C4-2B (cell line): Measurements from ENCODE around the gene SNED1.
A peak's percentile ranks its signal among the peaks of the same experiment; 100 is the strongest.

ENCODE experiments used
- H3K27ac ChIP-seq: fragments of 450-650 bp; 2 replicates; pipeline ENCODE4 v1.5.1; 2017
- CTCF ChIP-seq: fragments of 450-650 bp; conservative IDR thresholded peaks from 2 replicates; pipeline ENCODE4 v1.5.1; 2017; ENCODE audit warnings: mild to moderate bottlenecking
- ZFX ChIP-seq: fragments of 450-650 bp; IDR thresholded peaks from 2 replicates; pipeline ENCODE4 v1.6.1; 2017

SNED1 gene

DNA sequence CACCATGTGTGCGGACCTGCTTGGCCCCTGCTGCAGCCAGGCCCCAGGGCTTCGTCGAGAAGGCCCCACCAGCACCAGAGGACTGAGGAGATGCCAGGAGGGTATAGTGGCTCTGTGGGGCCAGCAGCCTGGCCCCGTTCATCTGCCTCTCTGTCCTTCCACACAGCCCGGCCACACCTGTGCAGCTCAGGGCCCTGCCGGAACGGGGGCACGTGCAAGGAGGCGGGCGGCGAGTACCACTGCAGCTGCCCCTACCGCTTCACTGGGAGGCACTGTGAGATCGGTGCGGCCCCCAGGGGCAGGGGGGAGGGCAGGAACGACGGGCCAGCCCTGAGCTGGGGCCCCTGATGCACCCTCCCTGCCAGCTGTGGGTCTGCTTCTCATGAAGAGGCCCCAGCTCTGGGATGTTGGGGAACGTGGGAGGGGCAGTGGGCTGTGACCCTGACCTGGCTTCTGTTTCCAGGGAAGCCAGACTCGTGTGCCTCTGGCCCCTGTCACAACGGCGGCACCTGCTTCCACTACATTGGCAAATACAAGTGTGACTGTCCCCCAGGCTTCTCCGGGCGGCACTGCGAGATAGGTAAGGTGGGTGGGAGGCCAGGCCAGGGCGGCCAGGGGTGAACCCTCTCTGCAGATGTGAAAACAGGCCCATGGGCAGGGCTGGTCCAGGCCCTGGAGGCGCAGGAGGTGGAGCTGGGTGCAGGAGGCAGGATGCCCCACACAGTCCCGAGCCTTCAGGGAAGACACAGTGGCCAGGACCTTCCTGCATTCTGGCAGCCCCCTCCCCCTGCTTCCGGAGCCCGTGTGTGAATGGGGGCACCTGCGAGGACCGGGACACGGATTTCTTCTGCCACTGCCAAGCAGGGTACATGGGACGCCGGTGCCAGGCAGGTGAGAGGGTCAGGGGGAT, 53.4 kb downstream of the SNED1 start:
- TF ChIP-seq ZFX (no peak), CTCF (no peak)

GRCh38 chr2:241052677-241053360, 54.4 kb downstream of the SNED1 start:
- no peak overlapping the region for H3K27ac ChIP-seq
- no peak for TF ChIP-seq ZFX
- no peak for TF ChIP-seq CTCF

More for the DNA sequence above, 53.4 kb downstream of the SNED1 start:
- no peak overlapping the region for H3K27ac ChIP-seq

DNA sequence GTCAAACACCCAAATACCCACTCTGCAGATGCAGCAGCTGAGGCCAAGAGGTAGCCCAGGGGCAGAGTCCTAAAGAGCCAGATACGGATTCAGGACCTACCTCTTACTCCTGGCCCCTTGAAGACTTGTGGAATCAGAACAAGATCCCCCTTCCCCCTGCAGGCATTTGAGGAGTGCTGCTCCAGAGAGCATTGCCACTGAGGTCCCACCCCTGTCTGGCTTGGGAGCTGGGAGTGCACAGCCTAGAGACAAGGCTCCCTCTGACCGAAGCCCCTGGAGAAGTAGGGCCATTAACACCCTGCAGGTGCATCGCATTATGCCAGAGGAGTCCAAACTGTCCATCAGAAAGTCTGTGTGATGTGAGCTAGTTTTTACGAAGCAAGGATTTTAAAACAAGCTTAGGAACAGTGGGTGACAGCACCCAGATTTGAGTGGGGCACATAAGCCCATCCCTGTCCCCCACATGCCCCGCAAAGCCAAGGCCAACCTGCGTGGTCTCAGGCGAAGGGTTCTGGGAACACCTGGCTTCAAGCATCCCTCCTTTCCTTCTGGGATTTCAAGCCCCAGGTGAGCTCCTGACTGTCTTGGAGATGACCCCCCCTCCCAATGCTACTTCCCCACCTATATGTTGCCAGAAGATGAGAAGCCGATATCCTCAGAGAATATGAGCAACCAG, 55.3 kb downstream of the SNED1 start:
- TF ChIP-seq ZFX (no peak), CTCF (no peak)
- H3K27ac ChIP-seq: no peak overlapping the region

DNA sequence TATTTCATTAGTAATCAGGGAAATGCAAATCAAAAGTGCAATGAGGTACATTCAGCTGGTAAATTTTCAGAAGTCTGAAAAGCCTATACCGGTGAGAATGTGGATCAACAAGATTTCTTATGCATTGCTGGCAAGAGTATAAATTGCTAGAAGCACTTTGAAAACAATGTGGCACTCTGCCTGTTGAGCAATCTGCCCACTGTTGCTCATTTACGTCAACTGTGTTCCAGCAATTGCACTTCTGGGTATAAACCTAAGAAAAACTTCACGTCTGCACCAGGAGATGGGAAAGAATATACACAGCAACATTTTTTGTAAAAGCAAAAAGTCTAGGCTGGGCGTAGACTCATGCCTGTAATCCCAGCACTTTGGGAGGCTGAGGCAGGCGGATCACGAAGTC, 62.9 kb downstream of the SNED1 start:
- TF ChIP-seq ZFX: no peak
- TF ChIP-seq CTCF: no peak

DNA sequence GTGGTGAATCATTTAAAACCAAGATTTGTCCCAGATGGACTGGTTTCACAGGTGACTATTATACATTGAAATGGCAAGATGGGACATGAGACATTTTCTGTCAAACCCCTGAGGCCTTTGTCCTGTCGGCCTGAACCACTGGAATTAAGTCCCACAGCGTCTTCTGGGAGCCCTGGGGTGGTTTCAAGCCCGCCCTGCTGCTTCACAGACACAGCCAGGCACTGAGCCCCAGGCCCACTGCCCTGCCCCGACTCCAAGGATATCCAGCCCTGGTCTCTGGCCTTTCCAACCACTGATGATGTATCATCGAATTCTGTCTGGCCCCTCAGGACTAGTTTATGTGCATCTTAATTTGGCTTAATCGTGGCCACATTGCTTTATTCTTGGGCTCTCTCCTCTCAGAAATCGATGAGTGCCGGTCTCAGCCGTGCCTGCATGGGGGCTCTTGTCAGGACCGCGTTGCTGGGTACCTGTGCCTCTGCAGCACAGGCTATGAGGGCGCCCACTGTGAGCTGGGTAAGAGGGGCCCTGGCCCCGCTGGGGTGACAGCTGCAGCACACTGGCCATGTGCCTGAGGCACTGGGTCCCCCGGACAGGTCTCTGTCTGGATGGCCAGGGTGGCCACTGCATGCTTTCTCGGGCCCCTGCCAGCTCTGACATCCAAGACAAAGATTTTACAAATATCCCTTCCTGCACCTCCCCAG, 64.1 kb downstream of the SNED1 start:
- peak overlapping the region; percentile 59; the same call in 1 of the 2 replicates for H3K27ac ChIP-seq
- TF ChIP-seq CTCF: no peak
- TF ChIP-seq ZFX: no peak

More for the DNA sequence above, 62.9 kb downstream of the SNED1 start:
- no peak overlapping the region for H3K27ac ChIP-seq

DNA sequence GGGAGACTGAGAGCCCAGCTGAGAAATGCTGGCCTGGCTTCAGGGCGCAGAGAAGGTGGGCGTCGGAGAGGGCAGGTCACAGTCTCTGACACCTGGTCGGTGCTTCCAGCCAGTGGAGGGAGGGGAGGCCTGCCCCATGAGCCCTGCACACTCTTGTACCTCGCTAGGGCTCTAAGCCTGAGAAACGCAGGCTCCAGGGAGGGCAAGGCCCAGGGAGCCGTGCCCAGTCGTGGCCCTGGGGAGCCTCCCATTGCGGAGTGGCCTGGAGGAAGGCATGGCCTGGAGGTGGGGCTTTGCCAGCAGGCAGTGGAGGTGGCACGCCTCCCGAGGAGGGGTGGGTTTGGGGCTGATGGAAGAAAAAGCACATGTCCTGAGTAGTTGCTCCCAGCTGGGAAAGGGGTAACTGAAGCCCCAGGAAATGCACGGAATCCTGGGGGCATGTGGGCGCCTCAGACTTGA, 64.7 kb downstream of the SNED1 start:
- no peak for TF ChIP-seq ZFX
- TF ChIP-seq CTCF: no peak
- peak overlapping the region; percentile 59 for H3K27ac ChIP-seq
